Measurements from ENCODE around the gene CYP27B1. TPM values are rescaled to one million over a fixed set of nuclear protein-coding genes. Genes with fewer than 3 reads are reported as not detected.
A peak's percentile ranks its signal among the peaks of the same experiment; 100 is the strongest.

The CYP27B1 gene
- total and polyA plus RNA-seq, 9 of the 15 experiments (the other 6 are each of a cell fraction or from before 2014, with no cell fraction given) = 0.18 to 4.2 (median 1.8) TPM

DNA sequence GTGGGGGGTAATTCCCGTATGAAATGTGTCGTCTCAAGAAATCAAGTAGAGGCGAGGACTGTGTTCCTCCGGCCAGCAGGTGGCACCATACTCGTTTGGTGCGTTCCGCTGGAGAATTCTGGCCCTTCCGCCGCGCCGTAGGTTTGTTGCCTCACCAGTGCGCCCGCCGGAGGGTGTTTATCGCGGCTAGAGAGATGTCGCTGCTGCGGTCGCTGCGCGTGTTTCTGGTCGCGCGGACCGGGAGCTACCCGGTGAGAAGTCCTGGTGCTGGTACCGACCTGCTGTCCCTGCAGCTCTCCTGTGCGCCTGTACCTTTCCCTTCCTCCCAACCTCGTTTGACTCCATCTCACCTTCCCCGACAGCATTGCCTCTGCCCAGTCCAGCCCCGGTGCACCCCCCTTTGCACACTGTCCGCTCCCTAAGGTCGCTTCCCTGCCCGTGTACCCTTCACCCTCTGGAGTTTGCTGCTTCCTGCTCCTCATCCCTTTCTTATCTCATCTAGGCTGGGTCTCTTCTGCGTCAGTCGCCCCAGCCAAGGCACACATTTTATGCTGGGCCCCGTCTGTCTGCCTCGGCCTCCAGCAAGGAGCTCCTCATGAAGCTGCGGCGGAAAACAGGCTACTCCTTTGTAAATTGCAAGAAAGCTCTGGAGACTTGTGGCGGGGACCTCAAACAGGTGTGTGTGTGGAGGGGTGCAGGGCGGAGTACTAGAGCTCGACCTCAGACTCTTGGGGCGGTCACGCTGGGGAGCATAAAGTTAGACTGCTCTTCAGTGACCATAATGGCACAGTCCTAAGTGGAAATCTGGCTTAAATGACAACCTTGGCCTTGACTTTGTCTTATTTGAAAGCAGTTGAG, 16.0 kb upstream of the CYP27B1 start, which contains the start of gene TSFM (continued):
- TF ChIP-seq, protein P1, sequence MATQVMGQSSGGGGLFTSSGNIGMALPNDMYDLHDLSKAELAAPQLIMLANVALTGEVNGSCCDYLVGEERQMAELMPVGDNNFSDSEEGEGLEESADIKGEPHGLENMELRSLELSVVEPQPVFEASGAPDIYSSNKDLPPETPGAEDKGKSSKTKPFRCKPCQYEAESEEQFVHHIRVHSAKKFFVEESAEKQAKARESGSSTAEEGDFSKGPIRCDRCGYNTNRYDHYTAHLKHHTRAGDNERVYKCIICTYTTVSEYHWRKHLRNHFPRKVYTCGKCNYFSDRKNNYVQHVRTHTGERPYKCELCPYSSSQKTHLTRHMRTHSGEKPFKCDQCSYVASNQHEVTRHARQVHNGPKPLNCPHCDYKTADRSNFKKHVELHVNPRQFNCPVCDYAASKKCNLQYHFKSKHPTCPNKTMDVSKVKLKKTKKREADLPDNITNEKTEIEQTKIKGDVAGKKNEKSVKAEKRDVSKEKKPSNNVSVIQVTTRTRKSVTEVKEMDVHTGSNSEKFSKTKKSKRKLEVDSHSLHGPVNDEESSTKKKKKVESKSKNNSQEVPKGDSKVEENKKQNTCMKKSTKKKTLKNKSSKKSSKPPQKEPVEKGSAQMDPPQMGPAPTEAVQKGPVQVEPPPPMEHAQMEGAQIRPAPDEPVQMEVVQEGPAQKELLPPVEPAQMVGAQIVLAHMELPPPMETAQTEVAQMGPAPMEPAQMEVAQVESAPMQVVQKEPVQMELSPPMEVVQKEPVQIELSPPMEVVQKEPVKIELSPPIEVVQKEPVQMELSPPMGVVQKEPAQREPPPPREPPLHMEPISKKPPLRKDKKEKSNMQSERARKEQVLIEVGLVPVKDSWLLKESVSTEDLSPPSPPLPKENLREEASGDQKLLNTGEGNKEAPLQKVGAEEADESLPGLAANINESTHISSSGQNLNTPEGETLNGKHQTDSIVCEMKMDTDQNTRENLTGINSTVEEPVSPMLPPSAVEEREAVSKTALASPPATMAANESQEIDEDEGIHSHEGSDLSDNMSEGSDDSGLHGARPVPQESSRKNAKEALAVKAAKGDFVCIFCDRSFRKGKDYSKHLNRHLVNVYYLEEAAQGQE (IDR thresholded peaks at IDR 0.05; ENCODE audit: borderline replicate concordance) = peak; percentile 56; the same call in 1 of the 2 replicates
- TF ChIP-seq, protein P1 (CRISPR knock-in tag; IDR thresholded peaks at IDR 0.05; ENCODE audit: low read depth) = peak; percentile 54; the same call in 1 of the 2 replicates
- TF ChIP-seq SMARCB1 (IDR thresholded peaks at IDR 0.05; ENCODE audit: insufficient read length, low read depth) (no peak), NCOA6 (IDR thresholded peaks at IDR 0.05) (no peak), TBL1XR1 (IDR thresholded peaks at IDR 0.05; ENCODE audit: low read length in 2 of 2) (peak in 1 of 2 experiments; percentile 86; a peak in 2 of 4 replicates), TEAD1 (CRISPR knock-in tag; IDR thresholded peaks at IDR 0.05) (peak; percentile 46 to 88; a peak in 2 of 4 replicates), ZNF280A (IDR thresholded peaks at IDR 0.05; ENCODE audit: low read depth, partially characterized antibody) (no peak), ZNF174 (CRISPR knock-in tag; IDR thresholded peaks at IDR 0.05) (no peak), L3MBTL2 (IDR thresholded peaks at IDR 0.05) (peak; percentile 56; the same call in 1 of the 2 replicates)
- TF ChIP-seq, protein P2, sequence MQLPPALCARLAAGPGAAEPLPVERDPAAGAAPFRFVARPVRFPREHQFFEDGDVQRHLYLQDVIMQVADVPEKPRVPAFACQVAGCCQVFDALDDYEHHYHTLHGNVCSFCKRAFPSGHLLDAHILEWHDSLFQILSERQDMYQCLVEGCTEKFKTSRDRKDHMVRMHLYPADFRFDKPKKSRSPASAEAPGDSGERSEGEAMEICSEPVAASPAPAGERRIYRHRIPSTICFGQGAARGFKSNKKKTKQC (CRISPR knock-in tag; IDR thresholded peaks at IDR 0.05) = peak; percentile 76; the same call in 1 of the 2 replicates
- TF ChIP-seq, protein P3, sequence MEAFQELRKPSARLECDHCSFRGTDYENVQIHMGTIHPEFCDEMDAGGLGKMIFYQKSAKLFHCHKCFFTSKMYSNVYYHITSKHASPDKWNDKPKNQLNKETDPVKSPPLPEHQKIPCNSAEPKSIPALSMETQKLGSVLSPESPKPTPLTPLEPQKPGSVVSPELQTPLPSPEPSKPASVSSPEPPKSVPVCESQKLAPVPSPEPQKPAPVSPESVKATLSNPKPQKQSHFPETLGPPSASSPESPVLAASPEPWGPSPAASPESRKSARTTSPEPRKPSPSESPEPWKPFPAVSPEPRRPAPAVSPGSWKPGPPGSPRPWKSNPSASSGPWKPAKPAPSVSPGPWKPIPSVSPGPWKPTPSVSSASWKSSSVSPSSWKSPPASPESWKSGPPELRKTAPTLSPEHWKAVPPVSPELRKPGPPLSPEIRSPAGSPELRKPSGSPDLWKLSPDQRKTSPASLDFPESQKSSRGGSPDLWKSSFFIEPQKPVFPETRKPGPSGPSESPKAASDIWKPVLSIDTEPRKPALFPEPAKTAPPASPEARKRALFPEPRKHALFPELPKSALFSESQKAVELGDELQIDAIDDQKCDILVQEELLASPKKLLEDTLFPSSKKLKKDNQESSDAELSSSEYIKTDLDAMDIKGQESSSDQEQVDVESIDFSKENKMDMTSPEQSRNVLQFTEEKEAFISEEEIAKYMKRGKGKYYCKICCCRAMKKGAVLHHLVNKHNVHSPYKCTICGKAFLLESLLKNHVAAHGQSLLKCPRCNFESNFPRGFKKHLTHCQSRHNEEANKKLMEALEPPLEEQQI (IDR thresholded peaks at IDR 0.05) = peak; percentile 89
